K562 (cell line): ENCODE results near the gene VNN1. TPM values are rescaled to one million over a fixed set of nuclear protein-coding genes. Genes with fewer than 3 reads are reported as not detected.

Experiments
- ATAC-seq: fragments of 200-7000 bp; cut with Tn5 transposase; 3 replicates; pipeline ENCODE4 v1.9.1; 2020; ENCODE audit warnings: moderate library complexity
- BruUV-seq: library from RNA; stranded (reverse); fragments of 400-500 nt; replicated peaks from 2 replicates; lab custom pipeline; 2021; lab: Mats Ljungman, UMichigan
- CTCF ChIA-PET: fragments of 300-600 bp; formaldehyde crosslinking; extraction: SDS; loops from one replicate; lab custom pipeline; 2021; ENCODE audit warnings: low intra/inter-chr PET ratio; lab: Yijun Ruan, JAX
- POLR2A ChIA-PET: fragments of 300-600, 350-650 bp; sonication (Branson Sonifier 250); formaldehyde crosslinking; extraction: SDS; loops from one replicate; lab custom pipeline; 2021; ENCODE audit warnings: antibody characterized with exemption, inconsistent platforms; lab: Yijun Ruan, JAX
- DNase-seq, 4 experiments: peaks; one replicate each; pipeline versions ENCODE4 v3.0.0 to v3.0.0-alpha.2; 2011 to 2018; ENCODE audit warnings: low spot score in 3 of 4, mixed read lengths in 3 of 4; ENCODE audit errors: extremely low read depth in 1 of 4
- FAIRE-seq: peaks from 2 replicates; lab custom pipeline; 2011; peaks lifted over from hg19 to GRCh38; lab: Jason Lieb, UNC
- H2AFZ ChIP-seq: 2 replicates; pipeline ENCODE4 v1.6.0; 2011; ENCODE audit warnings: low read depth, low read length, control low read depth, inconsistent platforms
- H3K27ac ChIP-seq: fragments of 200-600 bp; 3 replicates; pipeline ENCODE4 v1.8.0; 2011; ENCODE audit warnings: low read depth, mild to moderate bottlenecking, control low read depth, inconsistent platforms, low read length, moderate library complexity, mixed read lengths; ENCODE audit errors: extremely low read depth
- H3K27me3 ChIP-seq, 2 experiments: fragments of 300-600 bp in 1 of 2; 2 replicates in 1 of 2; 3 replicates in 1 of 2; pipeline versions ENCODE4 v1.6.0 to v1.8.0; 2011; ENCODE audit warnings: inconsistent platforms in 2 of 2, low read length in 2 of 2, mild to moderate bottlenecking in 1 of 2, mixed read lengths in 1 of 2, moderate library complexity in 1 of 2; ENCODE audit not compliant: control insufficient read depth in 2 of 2, insufficient read depth in 2 of 2
- H3K36me3 ChIP-seq: fragments of 300-600 bp; 3 replicates; pipeline ENCODE4 v1.8.0; 2011; ENCODE audit warnings: mild to moderate bottlenecking, low read length, inconsistent platforms; ENCODE audit not compliant: control insufficient read depth, insufficient read depth
- H3K4me1 ChIP-seq, 2 experiments: fragments of 200-600 bp in 1 of 2; replicated peaks in 1 of 2; 2 replicates in 1 of 2; 3 replicates in 1 of 2; pipeline versions ENCODE4 v1.5.1 to v1.8.0; 2011; ENCODE audit warnings: inconsistent platforms in 2 of 2, low read length in 2 of 2, mild to moderate bottlenecking in 1 of 2, mixed read lengths in 1 of 2, moderate library complexity in 1 of 2; ENCODE audit not compliant: control insufficient read depth in 2 of 2, insufficient read depth in 2 of 2
- H3K4me2 ChIP-seq: 2 replicates; pipeline ENCODE4 v1.6.1; 2011; ENCODE audit warnings: low read length, control low read depth, inconsistent platforms, mixed read lengths; ENCODE audit not compliant: insufficient read depth
- H3K4me3 ChIP-seq: fragments of 200-600 bp; sonication (generic), shearing (Covaris generic); 2 replicates; pipeline ENCODE4 v1.5.1; 2016; ENCODE audit warnings: control low read depth, inconsistent platforms
- H3K79me2 ChIP-seq: fragments of 200-600 bp; 3 replicates; pipeline ENCODE4 v1.8.0; 2011; ENCODE audit warnings: low read length, inconsistent platforms; ENCODE audit not compliant: control insufficient read depth, insufficient read depth
- H3K9ac ChIP-seq, 2 experiments: 2 replicates each; pipeline versions ENCODE4 v1.6.0 to v1.6.1; 2011; ENCODE audit warnings: low read depth in 2 of 2, low read length in 2 of 2, control low read depth in 1 of 2, inconsistent platforms in 1 of 2, mild to moderate bottlenecking in 1 of 2, mixed read lengths in 1 of 2; ENCODE audit not compliant: insufficient read depth in 1 of 2
- H3K9me1 ChIP-seq: one replicate; pipeline ENCODE4 v1.6.0; 2011; ENCODE audit warnings: inconsistent platforms, mild to moderate bottlenecking, low read length, moderate library complexity; ENCODE audit not compliant: control insufficient read depth, insufficient read depth
- H3K9me3 ChIP-seq: replicated peaks from 2 replicates; pipeline ENCODE4 v1.5.1; 2011; ENCODE audit warnings: low read depth, low read length, inconsistent platforms; ENCODE audit not compliant: control insufficient read depth, insufficient read depth
- H4K20me1 ChIP-seq: replicated peaks from 2 replicates; pipeline ENCODE4 v1.6.1; 2011; ENCODE audit warnings: low read length, inconsistent platforms, mixed read lengths; ENCODE audit not compliant: control insufficient read depth, insufficient read depth
- C11orf30 ChIP-seq: fragments of 450-650 bp; IDR thresholded peaks from 2 replicates; pipeline ENCODE4 v1.6.1; 2016; ENCODE audit warnings: low read depth, mild to moderate bottlenecking
- ETV6 ChIP-seq, 3 experiments: fragments of 150-350 bp in 1 of 3; sonication (generic) in 1 of 3; formaldehyde crosslinking in 1 of 3; IDR thresholded peaks; 2 replicates each; pipeline versions ENCODE4 v1.6.1 to v1.8.0; 2014 to 2022; ENCODE audit warnings: borderline replicate concordance in 2 of 3, low read depth in 2 of 3, antibody characterized with exemption in 1 of 3, low read length in 1 of 3, mild to moderate bottlenecking in 1 of 3, missing genetic modification reagents in 1 of 3
- FOXA1 ChIP-seq: fragments of 450-650 bp; IDR thresholded peaks from 2 replicates; pipeline ENCODE4 v1.6.1; 2016; ENCODE audit warnings: mild to moderate bottlenecking, borderline replicate concordance
- POLR2G ChIP-seq: fragments of 200-400 bp; formaldehyde crosslinking; IDR thresholded peaks from 2 replicates; pipeline ENCODE4 v1.6.1; 2017; ENCODE audit warnings: low read depth, mild to moderate bottlenecking, antibody characterized with exemption, low read length, moderate library complexity
- SREBF1 ChIP-seq: fragments of 150-350 bp; IDR thresholded peaks from 2 replicates; pipeline ENCODE4 v1.6.1; 2014; ENCODE audit warnings: antibody characterized with exemption, low read depth, low read length, borderline replicate concordance
- THRAP3 ChIP-seq: fragments of 450-650 bp; IDR thresholded peaks from 2 replicates; pipeline ENCODE4 v1.6.1; 2016; ENCODE audit warnings: mild to moderate bottlenecking, inconsistent platforms, borderline replicate concordance
- ZBTB33 ChIP-seq: sonication (generic); formaldehyde crosslinking; IDR thresholded peaks from 2 replicates; pipeline ENCODE4 v1.8.1; 2023; ENCODE audit warnings: mild to moderate bottlenecking, missing genetic modification reagents
- ZNF316 ChIP-seq: fragments of 450-650 bp; IDR thresholded peaks from 2 replicates; pipeline ENCODE4 v1.6.1; 2016
- WGBS: fragments of 100-300 bp; shearing (Covaris generic); methylation state at CpG from one replicate; pipeline ENCODE4 v1.1.6; 2016; ENCODE audit warnings: low coverage, mixed read lengths; ENCODE audit not compliant: insufficient coverage; ENCODE audit errors: missing lambda C conversion rate; 5-methylcytosine and 5-hydroxymethylcytosine counted together
- in situ Hi-C: fragments of 300-500 bp; cut with MboI; formaldehyde crosslinking; loops from 4 replicates; pipeline ENCODE4 v1.15.0; 2018; ENCODE audit warnings: inconsistent platforms, mixed read lengths
- intact Hi-C: fragments of 100-400 bp; cut with micrococcal nuclease; formaldehyde crosslinking; loops from 2 replicates; pipeline ENCODE4 v1.14.2; 2022
- polyA plus RNA-seq, 8 experiments: library from polyadenylated mRNA; depleted of rRNA in 4 of 8; stranded (reverse) in 5 of 8; unstranded in 3 of 8; fragments of >200 nt; fragmentation: Nextera tagmentation in 2 of 8; fragmentation: Illumina TruSeq in 1 of 8; extraction: Ambion mirVana in 2 of 8; extraction: Trizol in 1 of 8; gene quantifications; 2 replicates each; pipeline versions ENCODE4 v1.2.1 to v1.2.3, GENCODE V29; 2011 to 2014; ENCODE audit warnings: inconsistent platforms in 1 of 8, missing spikeins in 1 of 8
- total RNA-seq, 7 experiments: library from RNA; depleted of rRNA in 6 of 7; stranded (reverse); fragments of >200 nt in 6 of 7; fragmentation: Illumina TruSeq in 2 of 7; extraction: Trizol in 2 of 7; gene quantifications; 2 replicates each; pipeline versions ENCODE4 v1.2.1 to v1.2.3, GENCODE V29; 2011 to 2021; ENCODE audit warnings: low replicate concordance in 1 of 7
- TF ChIP-seq, protein P1 (sequence below): sonication (generic); formaldehyde crosslinking; IDR thresholded peaks from 2 replicates; pipeline ENCODE4 v1.8.0; 2022; ENCODE audit warnings: mild to moderate bottlenecking, low read depth, missing genetic modification reagents
- TF ChIP-seq, protein P2 (sequence below): fragments of 250-450 bp; sonication (Bioruptor Pico); IDR thresholded peaks from 2 replicates; pipeline ENCODE4 v1.5.0; 2020; ENCODE audit warnings: mild to moderate bottlenecking

The VNN1 gene
- total and polyA plus RNA-seq, 9 of the 15 experiments (the other 6 are each of a cell fraction or from before 2014, with no cell fraction given): not detected

DNA sequence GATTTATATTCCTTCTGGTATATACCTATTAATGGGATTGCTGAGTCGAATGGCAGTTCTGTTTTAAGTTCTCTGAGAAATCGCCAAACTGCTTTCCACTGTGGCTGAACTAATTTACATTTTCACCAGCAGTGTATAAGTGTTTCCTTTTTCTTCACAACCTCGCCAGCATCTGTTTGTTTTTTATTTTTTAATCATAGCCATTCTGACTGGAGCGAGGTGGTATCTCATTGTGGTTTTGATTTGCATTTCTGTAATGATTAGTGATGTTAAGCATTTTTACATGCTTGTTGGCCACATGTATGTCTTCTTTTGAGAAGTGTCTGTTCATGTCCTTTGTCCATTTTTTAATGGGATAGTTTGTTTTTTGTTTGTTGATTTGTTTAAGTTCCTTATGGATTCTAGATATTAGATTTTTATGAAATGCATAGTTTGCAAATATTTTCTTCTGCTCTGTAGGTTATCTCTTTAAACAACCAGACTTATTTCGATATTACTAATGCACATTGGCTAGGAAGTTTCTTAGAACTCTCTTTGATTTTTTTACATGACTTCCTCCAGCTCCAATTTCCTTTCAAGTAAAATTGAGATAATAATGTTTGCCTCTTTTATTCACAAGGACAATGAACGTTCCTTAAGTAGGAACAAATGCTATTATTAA, 12.2 kb upstream of the VNN1 start:
- Histone ChIP-seq H3K9me3 (no peaks in the 10 kb centered on the region), H3K4me3 (no peak overlapping the region), H3K79me2 (no peaks in the 10 kb centered on the region), H3K9me1 (no peaks in the 10 kb centered on the region), H3K27me3 (peaks cover 3 to 12% of the 10 kb centered on the region in 2 experiments; a peak in 4 of 5 replicates), H3K27ac (no peak overlapping the region), H4K20me1 (no peaks in the 10 kb centered on the region), H2AFZ (no peak overlapping the region), H3K4me1 (no peaks in the 10 kb centered on the region), H3K36me3 (no peaks in the 10 kb centered on the region), H3K9ac (no peak overlapping the region), H3K4me2 (no peak overlapping the region)
- no peak for FAIRE-seq
- no TSS peak for BruUV-seq
- WGBS: 2% methylated on average over 6 of the region's 6 CpGs
- no peak for ATAC-seq
- TF ChIP-seq FOXA1 (no peak), SREBF1 (no peak), ZNF316 (peak; percentile 37; the same call in 1 of the 2 replicates), ZBTB33 (CRISPR knock-in tag) (no peak), ETV6 (IDR thresholded peaks at IDR 0.05; ENCODE audit: borderline replicate concordance in 1 of 2, low read depth in 2 of 2, low read length in 1 of 2) (no peak), ETV6 (CRISPR knock-in tag; IDR thresholded peaks at IDR 0.05; ENCODE audit: borderline replicate concordance) (no peak), POLR2G (no peak), THRAP3 (no peak), C11orf30 (0 out of 2 replicates have a peak, but pooled peaks have one; percentile 18)
- TF ChIP-seq, protein P1, sequence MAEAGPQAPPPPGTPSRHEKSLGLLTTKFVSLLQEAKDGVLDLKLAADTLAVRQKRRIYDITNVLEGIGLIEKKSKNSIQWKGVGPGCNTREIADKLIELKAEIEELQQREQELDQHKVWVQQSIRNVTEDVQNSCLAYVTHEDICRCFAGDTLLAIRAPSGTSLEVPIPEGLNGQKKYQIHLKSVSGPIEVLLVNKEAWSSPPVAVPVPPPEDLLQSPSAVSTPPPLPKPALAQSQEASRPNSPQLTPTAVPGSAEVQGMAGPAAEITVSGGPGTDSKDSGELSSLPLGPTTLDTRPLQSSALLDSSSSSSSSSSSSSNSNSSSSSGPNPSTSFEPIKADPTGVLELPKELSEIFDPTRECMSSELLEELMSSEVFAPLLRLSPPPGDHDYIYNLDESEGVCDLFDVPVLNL (CRISPR knock-in tag): no peak
- TF ChIP-seq, protein P2, sequence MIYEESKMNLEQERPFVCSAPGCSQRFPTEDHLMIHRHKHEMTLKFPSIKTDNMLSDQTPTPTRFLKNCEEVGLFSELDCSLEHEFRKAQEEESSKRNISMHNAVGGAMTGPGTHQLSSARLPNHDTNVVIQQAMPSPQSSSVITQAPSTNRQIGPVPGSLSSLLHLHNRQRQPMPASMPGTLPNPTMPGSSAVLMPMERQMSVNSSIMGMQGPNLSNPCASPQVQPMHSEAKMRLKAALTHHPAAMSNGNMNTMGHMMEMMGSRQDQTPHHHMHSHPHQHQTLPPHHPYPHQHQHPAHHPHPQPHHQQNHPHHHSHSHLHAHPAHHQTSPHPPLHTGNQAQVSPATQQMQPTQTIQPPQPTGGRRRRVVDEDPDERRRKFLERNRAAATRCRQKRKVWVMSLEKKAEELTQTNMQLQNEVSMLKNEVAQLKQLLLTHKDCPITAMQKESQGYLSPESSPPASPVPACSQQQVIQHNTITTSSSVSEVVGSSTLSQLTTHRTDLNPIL (CRISPR knock-in tag): no peak
- in situ Hi-C loops (no loop called here), intact Hi-C loops (no loop called here)
- ChIA-PET POLR2A (no interaction called here), CTCF (no interaction called here)
- no peak for DNase-seq
